ENCODE data around the gene GAMT.

The GAMT gene

DNA sequence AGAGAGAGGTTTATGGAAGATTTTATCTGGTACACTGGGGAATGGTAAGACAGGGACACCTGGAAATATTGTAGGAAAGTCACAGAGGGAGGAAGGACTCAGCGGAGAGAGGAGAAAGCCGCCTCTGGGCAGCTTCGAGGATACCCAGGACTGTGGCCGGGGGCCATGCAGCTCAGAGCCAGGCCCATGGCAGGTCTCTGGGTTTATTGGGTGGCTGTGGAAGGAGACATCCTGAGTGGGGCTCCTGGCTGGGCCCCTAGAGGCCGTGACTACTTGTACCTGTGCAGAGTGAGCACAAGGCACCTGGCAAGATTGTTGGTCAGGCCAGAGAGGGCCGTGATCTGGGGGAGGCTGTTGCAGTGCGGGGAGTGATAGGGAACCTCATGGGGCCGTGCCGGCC lies 9.4 kb upstream of the GAMT start:
- TF ChIP-seq POLR2AphosphoS5 (IDR thresholded peaks at IDR 0.05; ENCODE audit: borderline replicate concordance, low read depth, low read length) (no peak), EZH2 (IDR thresholded peaks at IDR 0.05) (no peak), FOXP2 (optimal IDR thresholded peaks at IDR 0.05; ENCODE audit: control extremely low read depth, extremely low read length, insufficient read depth) (no peak)
- H3K4me3 ChIP-seq, result no peak overlapping the region
- no peaks in the 10 kb centered on the region for H3K9me3 ChIP-seq (ENCODE audit: low read depth, low read length)
- H3K36me3 ChIP-seq (ENCODE audit: insufficient read depth, low read length), result peaks cover 29% of the 10 kb centered on the region
- no peak overlapping the region; the same call in 1 of the 2 replicates for H3K27ac ChIP-seq
- H3K9ac ChIP-seq (ENCODE audit: insufficient read length), result peak overlapping the region; percentile 26
- no peak for DNase-seq (ENCODE audit: low read depth, low spot score)

DNA sequence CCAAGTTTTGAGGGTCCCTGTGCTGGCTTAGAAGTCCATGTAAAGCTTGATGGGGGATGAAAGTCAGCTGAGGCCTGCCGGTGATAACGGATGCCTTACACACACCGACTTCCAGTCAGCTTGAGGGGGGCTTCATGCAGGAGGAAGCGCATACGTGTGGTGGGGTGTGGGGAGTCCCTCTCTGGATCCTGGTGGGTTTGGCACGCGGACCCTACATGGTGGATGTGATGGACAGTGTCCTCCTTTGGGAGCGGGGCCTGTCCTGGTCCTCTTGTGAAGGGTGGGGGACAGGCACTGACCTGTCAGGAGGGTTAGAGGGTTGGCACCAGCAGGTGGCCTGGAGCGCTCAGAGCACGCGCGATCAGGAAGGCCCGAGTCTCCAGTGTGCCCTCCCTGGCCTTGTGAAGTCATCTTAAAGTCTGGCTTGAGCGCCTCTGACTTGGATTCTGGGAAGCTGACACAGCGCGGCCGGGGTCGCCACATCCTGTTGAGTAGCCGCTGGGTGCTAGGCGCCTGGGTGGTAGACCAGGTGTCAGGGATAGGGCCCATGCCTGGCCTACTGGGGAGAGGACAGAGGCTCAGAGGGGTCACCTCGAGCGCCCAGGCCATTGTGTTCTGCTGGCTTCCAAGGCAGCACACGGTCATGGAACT lies 8.9 kb upstream of the GAMT start:
- no peak for DNase-seq (ENCODE audit: low read depth, low spot score)
- Histone ChIP-seq H3K27ac (no peak overlapping the region; the same call in 1 of the 2 replicates), H3K9ac (ENCODE audit: insufficient read length) (peak overlapping the region; percentile 99), H3K4me3 (peak overlapping the region; percentile 96), H3K36me3 (ENCODE audit: insufficient read depth, low read length) (peaks cover 29% of the 10 kb centered on the region), H3K9me3 (ENCODE audit: low read depth, low read length) (no peaks in the 10 kb centered on the region)
- TF ChIP-seq POLR2AphosphoS5 (IDR thresholded peaks at IDR 0.05; ENCODE audit: borderline replicate concordance, low read depth, low read length), result no peak
- TF ChIP-seq FOXP2 (optimal IDR thresholded peaks at IDR 0.05; ENCODE audit: control extremely low read depth, extremely low read length, insufficient read depth), result no peak
- no peak for TF ChIP-seq EZH2 (IDR thresholded peaks at IDR 0.05)

DNA sequence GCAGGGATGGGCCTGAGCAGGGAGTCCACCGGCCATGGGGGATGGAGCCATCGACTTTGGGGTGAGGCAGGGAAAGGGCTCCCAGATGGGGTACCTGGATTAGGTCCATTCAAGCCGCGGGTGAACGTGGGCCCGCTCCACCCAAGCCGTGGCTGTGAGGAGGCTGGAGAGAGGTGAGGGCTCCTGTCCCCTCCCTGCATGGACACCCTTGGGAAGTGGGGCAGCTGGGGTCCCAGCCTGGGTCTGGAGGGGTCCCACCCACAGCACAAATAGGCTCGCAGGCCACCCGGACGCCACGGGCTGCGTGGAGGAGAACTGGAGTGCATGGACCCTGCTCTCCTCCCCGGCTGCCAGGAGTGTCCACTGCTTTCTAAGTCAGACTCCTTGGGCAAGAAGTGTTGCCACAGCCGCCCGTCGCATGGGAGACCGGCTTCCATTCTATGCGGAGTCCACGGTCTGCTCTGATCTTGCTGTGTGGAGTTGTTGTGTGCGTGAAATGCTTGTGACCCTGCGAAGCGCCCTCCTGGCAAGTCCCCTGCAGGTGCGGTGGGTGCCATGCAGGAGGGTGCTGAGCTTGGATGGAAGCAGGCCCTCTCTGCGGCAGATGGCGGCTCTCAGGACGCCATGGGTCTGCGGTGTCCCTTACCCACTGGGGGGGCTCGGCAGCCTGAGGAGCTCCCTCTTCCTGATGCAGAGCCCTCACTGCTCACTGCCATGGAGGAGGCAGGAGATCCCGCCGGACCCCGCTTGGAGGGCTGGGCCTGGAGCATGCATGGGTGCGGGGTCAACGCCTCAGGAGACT lies 8.1 kb upstream of the GAMT start:
- Histone ChIP-seq H3K9me3 (ENCODE audit: low read depth, low read length) (no peaks in the 10 kb centered on the region), H3K27ac (peak overlapping the region; percentile 94; the same call in 1 of the 2 replicates), H3K36me3 (ENCODE audit: insufficient read depth, low read length) (peaks cover 29% of the 10 kb centered on the region), H3K4me3 (peak overlapping the region; percentile 96), H3K9ac (ENCODE audit: insufficient read length) (peak overlapping the region; percentile 99)
- no peak for DNase-seq (ENCODE audit: low read depth, low spot score)
- no peak for TF ChIP-seq POLR2AphosphoS5 (IDR thresholded peaks at IDR 0.05; ENCODE audit: borderline replicate concordance, low read depth, low read length)
- TF ChIP-seq EZH2 (IDR thresholded peaks at IDR 0.05), result no peak
- no peak for TF ChIP-seq FOXP2 (optimal IDR thresholded peaks at IDR 0.05; ENCODE audit: control extremely low read depth, extremely low read length, insufficient read depth)

DNA sequence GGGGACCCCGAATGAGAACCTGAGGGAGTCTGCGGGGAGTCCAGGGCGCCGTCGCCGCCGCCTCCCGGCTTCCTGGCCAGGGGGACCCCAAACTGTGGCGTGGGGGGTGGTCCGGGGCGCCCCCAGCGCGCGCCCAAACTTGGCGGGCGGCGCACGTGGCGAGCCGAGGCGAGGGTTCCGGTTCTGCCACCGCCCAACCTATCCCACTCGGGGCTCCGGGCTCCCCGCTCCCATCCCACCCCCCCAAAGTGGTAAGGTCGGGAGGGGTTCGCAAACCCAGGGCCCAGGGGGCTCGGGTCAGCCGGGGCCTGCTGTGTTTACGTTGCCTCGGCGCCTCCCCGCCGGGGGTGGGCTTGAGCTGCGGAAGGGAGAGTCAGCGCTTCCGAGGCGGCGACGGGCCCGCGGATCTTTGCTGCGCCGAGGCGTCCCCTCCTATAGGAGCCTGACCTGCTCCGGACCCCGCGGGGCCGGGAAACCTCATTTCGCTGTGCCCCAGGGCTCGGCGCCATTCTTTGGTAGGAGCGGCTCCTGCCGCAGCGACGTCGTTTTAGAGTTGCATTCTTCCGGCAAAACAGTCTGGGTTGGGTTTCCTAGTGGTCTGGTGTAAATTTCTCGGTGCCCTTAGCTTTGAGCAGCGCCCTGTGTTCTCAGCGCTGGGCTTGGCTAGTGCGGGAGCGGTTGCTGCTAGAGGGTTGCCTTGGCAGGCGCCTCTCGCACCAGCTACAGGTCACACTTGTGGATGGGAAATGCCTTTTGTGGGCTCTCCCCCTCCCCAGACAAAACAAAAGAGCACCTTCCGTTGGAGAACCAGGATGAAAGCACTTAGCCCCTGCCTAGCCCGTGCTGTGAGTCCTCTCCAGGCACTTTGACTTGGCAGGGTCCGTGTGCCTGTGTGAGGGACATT lies 7.2 kb upstream of the GAMT start:
- peaks cover 29% of the 10 kb centered on the region for H3K36me3 ChIP-seq (ENCODE audit: insufficient read depth, low read length)

DNA sequence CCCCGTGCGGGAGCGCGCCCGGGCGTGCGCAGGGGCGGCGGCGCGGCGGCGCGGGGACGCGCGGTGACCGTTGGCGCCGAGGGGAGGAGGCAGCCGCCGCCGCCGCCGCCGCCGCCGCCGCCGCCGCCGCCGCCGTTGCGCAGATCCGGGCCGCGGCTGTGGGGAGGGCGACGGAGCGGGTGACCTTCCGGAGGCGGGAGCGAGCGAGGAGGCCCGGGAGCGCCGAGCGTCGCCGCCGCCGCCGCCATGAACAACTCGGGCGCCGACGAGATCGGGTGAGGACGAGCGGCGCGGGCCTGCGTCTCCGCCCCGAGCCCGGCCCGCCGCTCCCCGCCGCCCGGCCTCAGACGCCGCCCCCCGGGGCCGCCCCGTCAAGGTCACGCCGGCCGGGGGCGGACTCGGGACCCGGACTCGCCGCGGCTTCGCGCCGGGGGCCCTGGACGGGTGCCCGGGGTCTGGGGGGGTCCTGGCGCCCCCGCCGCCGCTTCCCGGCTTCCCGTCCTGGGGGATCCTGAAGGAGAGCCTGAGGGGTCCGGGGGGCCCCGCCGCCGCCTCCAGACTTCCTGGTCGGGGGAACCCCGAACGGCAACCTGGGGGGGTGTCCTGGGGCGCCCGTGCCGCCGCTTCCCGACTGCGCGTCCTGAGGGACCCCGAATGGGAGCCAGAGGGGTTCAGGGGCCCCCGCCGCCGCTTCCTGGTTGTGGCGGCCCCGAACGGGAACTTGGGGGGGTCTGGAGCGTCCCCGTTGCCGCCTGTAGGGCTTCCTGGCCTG lies 6.4 kb upstream of the GAMT start, which contains the start of gene DAZAP1:
DAZAP1 (plus strand) TSS at position 59 of the 772 bp plus-strand sequence; CDS start at position 247, 188 bp downstream.
- H3K36me3 ChIP-seq (ENCODE audit: insufficient read depth, low read length), result peaks cover 23% of the 10 kb centered on the region
- H3K9me3 ChIP-seq (ENCODE audit: low read depth, low read length), result no peaks in the 10 kb centered on the region
- TF ChIP-seq POLR2AphosphoS5 (IDR thresholded peaks at IDR 0.05; ENCODE audit: borderline replicate concordance, low read depth, low read length) (no peak), EZH2 (IDR thresholded peaks at IDR 0.05) (no peak), FOXP2 (optimal IDR thresholded peaks at IDR 0.05; ENCODE audit: control extremely low read depth, extremely low read length, insufficient read depth) (no peak)
- H3K9ac ChIP-seq (ENCODE audit: insufficient read length), result peak within 1 kb of the TSS; percentile 99
- H3K4me3 ChIP-seq, result peak within 1 kb of the TSS; percentile 96
- no peak for DNase-seq (ENCODE audit: low read depth, low spot score)
- peak within 1 kb of the TSS; percentile 94 for H3K27ac ChIP-seq

More for the DNA sequence above, 7.2 kb upstream of the GAMT start:
- Histone ChIP-seq H3K9me3 (ENCODE audit: low read depth, low read length) (no peaks in the 10 kb centered on the region), H3K4me3 (peak overlapping the region; percentile 96), H3K9ac (ENCODE audit: insufficient read length) (peak overlapping the region; percentile 99), H3K27ac (peak overlapping the region; percentile 94)
- DNase-seq (ENCODE audit: low read depth, low spot score), result no peak
- TF ChIP-seq POLR2AphosphoS5 (IDR thresholded peaks at IDR 0.05; ENCODE audit: borderline replicate concordance, low read depth, low read length) (no peak), EZH2 (IDR thresholded peaks at IDR 0.05) (no peak), FOXP2 (optimal IDR thresholded peaks at IDR 0.05; ENCODE audit: control extremely low read depth, extremely low read length, insufficient read depth) (no peak)

DNA sequence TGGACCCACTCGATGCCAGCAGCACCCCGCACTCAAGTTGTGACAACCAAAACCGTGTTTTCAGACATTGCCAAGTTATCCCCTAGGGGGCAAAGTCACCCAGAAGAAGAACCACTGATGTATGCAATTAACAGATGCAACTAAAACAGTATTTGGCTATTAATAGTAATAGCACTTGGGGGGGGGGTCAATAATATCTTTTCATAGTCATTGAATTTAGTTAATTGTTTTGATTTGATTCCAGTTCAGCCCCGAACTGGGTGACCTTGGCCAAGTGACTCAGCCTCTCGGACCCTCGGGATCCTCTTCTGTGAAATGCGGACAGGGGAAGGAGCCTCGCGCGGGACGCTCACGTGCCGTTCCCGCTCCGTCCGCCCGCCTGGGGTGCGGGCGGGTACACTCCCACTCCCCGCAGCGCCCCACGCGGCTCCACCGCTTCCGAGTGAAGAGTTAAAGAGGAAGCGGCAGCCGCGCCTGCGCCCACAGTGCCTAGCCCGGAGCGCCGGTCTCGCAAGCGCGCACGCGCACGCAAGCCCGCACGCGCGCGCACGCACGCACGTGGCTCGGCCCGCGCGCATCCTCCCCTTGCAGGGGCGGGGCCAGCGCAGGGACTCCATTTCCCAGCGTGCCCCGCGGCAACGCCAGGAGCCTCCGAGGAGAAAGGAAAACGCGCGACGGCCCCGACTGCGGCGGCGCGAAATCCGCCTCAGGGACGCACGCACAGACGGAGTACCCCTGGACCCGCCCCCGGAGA lies 5.6 kb upstream of the GAMT start:
- DNase-seq (ENCODE audit: low read depth, low spot score), result peak; percentile 77
- peaks cover 21% of the 10 kb centered on the region for H3K36me3 ChIP-seq (ENCODE audit: insufficient read depth, low read length)
- TF ChIP-seq FOXP2 (optimal IDR thresholded peaks at IDR 0.05; ENCODE audit: control extremely low read depth, extremely low read length, insufficient read depth) (no peak), EZH2 (IDR thresholded peaks at IDR 0.05) (no peak), POLR2AphosphoS5 (IDR thresholded peaks at IDR 0.05; ENCODE audit: borderline replicate concordance, low read depth, low read length) (peak; percentile 69; the same call in 1 of the 2 replicates)
- H3K4me3 ChIP-seq, result peak overlapping the region; percentile 90
- H3K9ac ChIP-seq (ENCODE audit: insufficient read length), result peak overlapping the region; percentile 62
- H3K9me3 ChIP-seq (ENCODE audit: low read depth, low read length), result no peaks in the 10 kb centered on the region
- peak overlapping the region; percentile 86 for H3K27ac ChIP-seq

Data from SK-N-MC (cell line).